Mesodermal cell (in vitro differentiated cells): ENCODE data around the gene RIPPLY3.
A peak's percentile ranks its signal among the peaks of the same experiment; 100 is the strongest.
"Not testable (repeated sequence)": the region's sequence is repeated elsewhere in the genome, so short reads cannot be mapped to it uniquely, and the experiment has no call there.

Experiments
- H3K27ac ChIP-seq: 2 replicates; pipeline ENCODE4 v1.7.0; 2013; ENCODE audit warnings: mild to moderate bottlenecking, low read depth, low read length, moderate library complexity; ENCODE audit not compliant: severe bottlenecking
- H3K36me3 ChIP-seq: 2 replicates; pipeline ENCODE4 v1.7.1; 2013; ENCODE audit warnings: mild to moderate bottlenecking, low read length, moderate library complexity; ENCODE audit not compliant: control insufficient read depth, insufficient read depth
- H3K4me1 ChIP-seq: one replicate; pipeline ENCODE4 v1.7.1; 2013; ENCODE audit warnings: mild to moderate bottlenecking, low read length; ENCODE audit not compliant: insufficient read depth, control insufficient read depth, poor library complexity, severe bottlenecking
- H3K4me3 ChIP-seq: 2 replicates; pipeline ENCODE4 v1.7.0; 2013; ENCODE audit warnings: low read length, control low read depth, mild to moderate bottlenecking; ENCODE audit not compliant: insufficient read depth, poor library complexity, severe bottlenecking; ENCODE audit errors: extremely low read depth
- H3K9me3 ChIP-seq: 2 replicates; pipeline ENCODE4 v1.7.1; 2013; ENCODE audit warnings: mild to moderate bottlenecking, low read length, moderate library complexity; ENCODE audit not compliant: control insufficient read depth
- WGBS, 2 experiments: methylation state at CpG; one replicate each; pipeline ENCODE4 v1.1.5; 2013; ENCODE audit warnings: missing lambda C conversion rate in 2 of 2; ENCODE audit not compliant: insufficient coverage in 2 of 2; 5-methylcytosine and 5-hydroxymethylcytosine counted together

The RIPPLY3 gene

GRCh38 chr21:37045149-37045548, 38.6 kb downstream of the RIPPLY3 start:
- H3K9me3 ChIP-seq, result no peaks in the 10 kb centered on the region
- WGBS, 2 experiments, result 81 to 92% methylated on average over 5 to 6 of the region's 6 CpGs
- no peak overlapping the region for H3K27ac ChIP-seq
- no peak overlapping the region for H3K4me3 ChIP-seq
- H3K4me1 ChIP-seq, result no peaks in the 10 kb centered on the region
- no peaks in the 10 kb centered on the region for H3K36me3 ChIP-seq

DNA sequence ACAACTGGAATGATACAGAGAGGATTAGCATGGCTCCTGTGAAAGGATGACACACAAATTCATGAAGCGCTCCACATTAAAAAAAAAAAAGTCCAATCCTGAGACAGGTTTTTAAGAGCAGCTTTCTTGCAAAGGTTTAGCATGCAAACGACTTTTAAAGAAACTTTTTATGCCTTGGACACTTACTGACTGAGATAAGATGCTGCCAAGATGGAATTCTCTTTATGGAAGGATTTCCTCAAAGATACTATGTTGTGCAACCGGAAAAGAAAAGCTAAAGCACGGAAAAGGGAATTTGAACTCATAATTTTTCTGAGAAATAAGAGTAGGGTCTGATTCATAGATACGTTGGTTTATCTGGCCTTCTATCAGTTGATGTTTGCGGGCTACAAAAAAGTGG, 39.1 kb downstream of the RIPPLY3 start:
- 85 to 94% methylated on average over 5 to 6 of the region's 6 CpGs for WGBS, 2 experiments

DNA sequence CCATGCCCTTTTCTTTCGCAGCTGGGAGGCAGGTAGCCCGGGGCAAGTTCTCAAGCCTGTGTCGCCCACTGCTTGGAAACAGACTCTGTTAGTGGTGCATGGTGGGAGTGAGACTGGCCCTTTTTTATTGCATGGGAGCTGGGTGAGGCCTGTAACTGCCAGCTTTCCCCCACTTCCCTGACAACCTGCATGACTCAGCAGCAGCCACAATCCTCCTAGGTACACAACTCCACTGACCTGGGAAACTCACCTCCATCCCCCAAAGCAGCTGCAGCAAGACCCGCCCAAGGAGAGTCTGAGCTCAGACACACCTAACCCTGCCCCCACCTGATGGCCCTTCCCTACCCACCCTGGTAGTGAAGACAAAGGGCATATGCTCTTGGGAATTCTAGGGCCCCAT, 40.6 kb downstream of the RIPPLY3 start:
- Histone ChIP-seq H3K36me3 (no peaks in the 10 kb centered on the region), H3K9me3 (no peaks in the 10 kb centered on the region), H3K4me3 (no peak overlapping the region), H3K4me1 (no peaks in the 10 kb centered on the region), H3K27ac (no peak overlapping the region)
- WGBS, 2 experiments, result 81% methylated on average over 4 of the region's 4 CpGs; no CpG with 5 or more reads in 1 of the 2 experiments

More for the DNA sequence above, 39.1 kb downstream of the RIPPLY3 start:
- no peaks in the 10 kb centered on the region for H3K4me1 ChIP-seq
- no peaks in the 10 kb centered on the region for H3K36me3 ChIP-seq
- no peaks in the 10 kb centered on the region for H3K9me3 ChIP-seq
- no peak overlapping the region for H3K27ac ChIP-seq
- no peak overlapping the region for H3K4me3 ChIP-seq

DNA sequence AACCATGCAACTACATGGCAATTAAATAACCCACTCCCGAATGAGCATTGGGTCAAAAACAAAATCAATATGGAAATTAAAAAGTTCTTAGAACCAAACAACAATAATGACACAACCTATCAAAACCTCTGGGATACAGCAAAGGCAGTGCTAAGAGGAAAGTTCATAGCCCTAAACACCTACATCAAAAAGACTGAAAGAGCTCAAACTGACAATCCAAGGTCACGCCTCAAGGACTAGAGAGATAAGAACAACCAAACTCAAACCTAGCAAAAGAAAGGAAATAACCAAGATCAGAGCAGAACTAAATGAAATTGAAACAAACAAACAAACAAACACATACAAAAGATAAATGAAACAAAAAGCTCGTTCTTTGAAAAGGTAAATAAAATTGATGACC, 43.2 kb downstream of the RIPPLY3 start:
- H3K4me3 ChIP-seq, H3K36me3 ChIP-seq, H3K9me3 ChIP-seq, H3K4me1 ChIP-seq, H3K27ac ChIP-seq: not testable (repeated sequence)
- 100% methylated on average over 1 of the region's 3 CpGs; no CpG with 5 or more reads in 1 of the 2 experiments for WGBS, 2 experiments

DNA sequence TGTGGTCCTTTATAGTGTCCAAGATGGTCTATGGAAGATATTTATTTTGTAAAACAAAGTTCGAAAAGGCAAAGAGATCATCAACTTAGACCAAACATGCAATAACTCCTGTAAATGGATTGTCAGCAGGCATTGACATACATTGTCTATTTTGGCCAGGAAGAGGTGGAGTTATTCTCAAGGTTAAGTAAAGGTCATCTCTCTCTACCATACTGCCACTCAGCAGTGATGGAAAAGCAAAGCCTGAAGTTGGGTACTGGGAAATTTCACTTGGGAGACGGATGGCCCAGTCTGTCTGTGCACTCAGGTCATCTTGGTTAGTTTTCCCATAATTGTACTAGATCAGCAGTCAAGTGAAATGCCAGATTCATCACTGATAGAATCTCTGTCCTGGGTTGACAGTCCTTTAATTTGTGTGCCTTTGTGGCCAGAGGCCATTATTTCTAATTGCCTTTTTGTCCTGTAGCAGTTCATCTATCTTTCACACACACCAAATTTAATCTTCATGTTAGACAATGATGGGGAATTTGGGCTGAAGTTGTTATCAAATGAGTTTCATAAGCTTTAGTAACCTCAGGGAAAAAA, 48.9 kb downstream of the RIPPLY3 start:
- Histone ChIP-seq H3K4me1 (peaks cover 4% of the 10 kb centered on the region), H3K36me3 (no peaks in the 10 kb centered on the region), H3K4me3 (no peak overlapping the region), H3K9me3 (no peaks in the 10 kb centered on the region), H3K27ac (no peak overlapping the region)
- 79 to 80% methylated on average over 1 of the region's 2 CpGs for WGBS, 2 experiments

- 88 to 93% methylated on average over 6 of the region's 7 CpGs for WGBS, 2 experiments
- Histone ChIP-seq H3K9me3 (no peaks in the 10 kb centered on the region), H3K4me3 (no peak overlapping the region), H3K36me3 (no peaks in the 10 kb centered on the region), H3K4me1 (peaks cover 20% of the 10 kb centered on the region), H3K27ac (no peak overlapping the region)
Measured at GRCh38 chr21:37057614-37058013, 51.1 kb downstream of the RIPPLY3 start.

GRCh38 chr21:37058261-37058660, 51.8 kb downstream of the RIPPLY3 start:
- no peaks in the 10 kb centered on the region for H3K9me3 ChIP-seq
- H3K4me1 ChIP-seq, result peaks cover 20% of the 10 kb centered on the region
- 83 to 100% methylated on average over 1 to 2 of the region's 2 CpGs for WGBS, 2 experiments
- no peak overlapping the region for H3K4me3 ChIP-seq
- H3K36me3 ChIP-seq, result no peaks in the 10 kb centered on the region
- H3K27ac ChIP-seq, result no peak overlapping the region

DNA sequence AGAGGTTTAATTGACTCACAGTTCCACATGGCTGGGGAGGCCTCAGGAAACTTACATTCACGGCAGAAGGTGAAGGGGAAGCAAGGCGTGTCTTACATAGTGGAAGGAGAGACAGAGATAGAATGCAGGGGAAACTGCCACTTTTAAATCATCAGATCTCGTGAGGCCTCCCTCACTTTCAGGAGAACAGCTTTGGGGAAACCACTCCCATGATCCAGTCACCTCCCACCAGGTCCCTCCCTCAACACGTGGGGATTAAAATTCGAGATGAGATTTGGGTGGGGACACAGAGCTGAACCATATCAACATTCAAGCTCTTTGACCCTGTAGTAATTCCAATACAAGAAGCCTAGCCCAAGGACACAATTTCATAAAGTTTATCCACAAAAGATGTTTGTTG, 52.7 kb downstream of the RIPPLY3 start:
- Histone ChIP-seq H3K4me3 (no peak overlapping the region), H3K36me3 (no peaks in the 10 kb centered on the region), H3K27ac (no peak overlapping the region), H3K9me3 (no peaks in the 10 kb centered on the region), H3K4me1 (peaks cover 20% of the 10 kb centered on the region)
- WGBS, 2 experiments, result 87 to 90% methylated on average over 2 to 3 of the region's 5 CpGs

DNA sequence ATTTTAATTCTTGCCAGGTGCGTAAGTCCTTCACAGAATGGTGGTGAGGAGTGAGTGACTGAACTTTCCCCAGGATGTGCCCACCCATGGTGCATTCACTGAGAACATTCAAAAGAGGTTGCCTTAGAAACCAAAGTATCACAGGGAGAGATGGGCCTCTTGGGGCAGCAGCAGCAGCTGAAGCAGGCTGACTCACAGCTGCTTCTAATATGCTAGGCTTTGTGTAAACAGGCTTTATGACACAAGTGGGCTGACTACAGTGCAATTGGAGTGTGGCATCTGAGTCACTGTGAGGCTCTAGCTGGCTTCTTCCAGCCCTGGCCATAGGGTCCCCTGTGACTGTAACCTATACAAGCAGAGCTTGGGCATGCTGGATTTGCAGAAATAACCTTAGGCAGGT, 53.8 kb downstream of the RIPPLY3 start:
- 45 to 89% methylated on average over 1 of the region's 1 CpG for WGBS, 2 experiments
- Histone ChIP-seq H3K4me3 (no peak overlapping the region), H3K9me3 (no peaks in the 10 kb centered on the region), H3K4me1 (peaks cover 24% of the 10 kb centered on the region), H3K36me3 (peaks cover 3% of the 10 kb centered on the region), H3K27ac (peak overlapping the region; percentile 80)

- H3K9me3 ChIP-seq, result no peaks in the 10 kb centered on the region
- H3K36me3 ChIP-seq, result peaks cover 6% of the 10 kb centered on the region
- H3K4me3 ChIP-seq, result no peak overlapping the region
- H3K4me1 ChIP-seq, result peaks cover 24% of the 10 kb centered on the region
- no peak overlapping the region for H3K27ac ChIP-seq
- WGBS, 2 experiments, result 84 to 89% methylated on average over 5 to 6 of the region's 7 CpGs
Measured at GRCh38 chr21:37061926-37062592, 55.6 kb downstream of the RIPPLY3 start.

GRCh38 chr21:37062593-37062935, 56.1 kb downstream of the RIPPLY3 start:
- H3K4me3 ChIP-seq, result no peak overlapping the region
- peaks cover 6% of the 10 kb centered on the region for H3K36me3 ChIP-seq
- no peaks in the 10 kb centered on the region for H3K9me3 ChIP-seq
- H3K4me1 ChIP-seq, result peaks cover 24% of the 10 kb centered on the region
- WGBS, 2 experiments, result 93 to 100% methylated on average over 5 to 6 of the region's 6 CpGs
- no peak overlapping the region for H3K27ac ChIP-seq
